GM23248 (cell line): ENCODE measurements around the gene PDLIM5.

Source experiments
- EZH2 ChIP-seq: fragments of 200-600 bp; sonication (generic); IDR thresholded peaks from 2 replicates; pipeline ENCODE4 v1.6.1; 2018; ENCODE audit warnings: antibody characterized with exemption, mild to moderate bottlenecking; ENCODE audit not compliant: insufficient read depth, poor library complexity, severe bottlenecking
- EZH2phosphoT487 ChIP-seq: fragments of 200-600 bp; sonication (generic); IDR thresholded peaks from 2 replicates; pipeline ENCODE4 v1.6.1; 2018; ENCODE audit warnings: antibody characterized with exemption, moderate library complexity, mild to moderate bottlenecking, low read depth; ENCODE audit not compliant: insufficient read depth

DNA sequence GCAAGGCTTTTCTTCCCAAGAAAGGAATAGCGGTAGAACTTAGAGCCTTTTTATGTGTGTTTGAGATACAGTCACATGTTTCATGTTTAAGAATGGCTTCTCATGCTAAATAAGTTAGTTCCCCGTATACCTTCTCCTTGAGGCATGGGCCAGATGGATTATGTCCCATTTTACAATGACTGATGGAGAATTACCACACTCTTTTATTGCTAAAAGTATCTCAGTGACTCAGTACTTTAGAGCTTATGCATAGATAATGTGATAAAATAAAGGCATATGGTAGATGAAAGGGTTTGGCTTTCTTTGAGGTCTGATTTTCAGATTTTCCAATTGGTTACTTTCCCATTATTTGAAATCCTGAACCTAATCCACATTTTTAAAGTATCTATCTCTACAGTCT lies 184.3 kb downstream of the PDLIM5 start:
- TF ChIP-seq EZH2 (no peak), EZH2phosphoT487 (no peak)
